ENCODE results near the gene PEPD. TPM values are rescaled to one million over a fixed set of nuclear protein-coding genes. Genes with fewer than 3 reads are reported as not detected.

The PEPD gene
- polyA plus RNA-seq, 1 donor from 2014 or later: 43.9 TPM

GRCh38 chr19:33386361-33386858 lies 135.2 kb downstream of the PEPD start:
- Histone ChIP-seq H4K20me1 (ENCODE audit: insufficient read depth) (peaks cover 3% of the 10 kb centered on the region), H2AFZ (ENCODE audit: low read depth, low read length) (no peak overlapping the region), H3K4me2 (ENCODE audit: low read length) (no peak overlapping the region), H3F3A (ENCODE audit: insufficient read depth, low read length, poor library complexity, severe bottlenecking) (no peaks in the 10 kb centered on the region), H3K9ac (ENCODE audit: low read length) (no peak overlapping the region), H3K4me3 (ENCODE audit: low read length) (no peak overlapping the region), H3K36me3 (ENCODE audit: insufficient read depth, low read length) (peaks cover 5% of the 10 kb centered on the region), H3K27ac (ENCODE audit: low read length) (no peak overlapping the region), H3K27me3 (ENCODE audit: insufficient read depth, low read depth, low read length) (no peaks in the 10 kb centered on the region), H3K79me2 (replicated peaks; ENCODE audit: insufficient read depth, low read length) (peaks cover 13% of the 10 kb centered on the region), H3K9me2 (ENCODE audit: insufficient read depth, low read length) (no peaks in the 10 kb centered on the region), H3K9me3 (ENCODE audit: low read length) (no peaks in the 10 kb centered on the region)
- TF ChIP-seq POLR2AphosphoS5 (IDR thresholded peaks at IDR 0.05) (no peak), MXI1 (conservative IDR thresholded peaks at IDR 0.05; ENCODE audit: poor library complexity, severe bottlenecking) (no peak), CTCF (IDR thresholded peaks at IDR 0.05; ENCODE audit: poor library complexity, severe bottlenecking) (no peak), EZH2 (IDR thresholded peaks at IDR 0.05; ENCODE audit: borderline replicate concordance, insufficient read depth, low read length, poor library complexity, severe bottlenecking) (no peak), REST (IDR thresholded peaks at IDR 0.05; ENCODE audit: borderline replicate concordance) (no peak), TAF1 (IDR thresholded peaks at IDR 0.05; ENCODE audit: low read depth) (no peak), SMC3 (conservative IDR thresholded peaks at IDR 0.05; ENCODE audit: poor library complexity) (no peak), EP300 (conservative IDR thresholded peaks at IDR 0.05; ENCODE audit: poor library complexity, severe bottlenecking) (no peak), RAD21 (conservative IDR thresholded peaks at IDR 0.05) (no peak)

GRCh38 chr19:33385956-33386355 lies 135.6 kb downstream of the PEPD start:
- peaks cover 17% of the 10 kb centered on the region for H3K79me2 ChIP-seq (replicated peaks; ENCODE audit: insufficient read depth, low read length)

GRCh38 chr19:33384983-33385382 lies 136.6 kb downstream of the PEPD start:
- H4K20me1 ChIP-seq (ENCODE audit: insufficient read depth): peaks cover 4% of the 10 kb centered on the region
- no peaks in the 10 kb centered on the region for H3K27me3 ChIP-seq (ENCODE audit: insufficient read depth, low read depth, low read length)
- no peak overlapping the region for H3K27ac ChIP-seq (ENCODE audit: low read length)
- peaks cover 27% of the 10 kb centered on the region for H3K79me2 ChIP-seq (replicated peaks; ENCODE audit: insufficient read depth, low read length)
- no peak overlapping the region for H3K9ac ChIP-seq (ENCODE audit: low read length)
- H3K4me2 ChIP-seq (ENCODE audit: low read length): no peak overlapping the region
- TF ChIP-seq TAF1 (IDR thresholded peaks at IDR 0.05; ENCODE audit: low read depth): no peak
- no peak for TF ChIP-seq REST (IDR thresholded peaks at IDR 0.05; ENCODE audit: borderline replicate concordance)
- TF ChIP-seq CTCF (IDR thresholded peaks at IDR 0.05; ENCODE audit: poor library complexity, severe bottlenecking): no peak
- TF ChIP-seq POLR2AphosphoS5 (IDR thresholded peaks at IDR 0.05): no peak
- no peak for TF ChIP-seq MXI1 (conservative IDR thresholded peaks at IDR 0.05; ENCODE audit: poor library complexity, severe bottlenecking)
- no peak for TF ChIP-seq RAD21 (conservative IDR thresholded peaks at IDR 0.05)
- no peak for TF ChIP-seq SMC3 (conservative IDR thresholded peaks at IDR 0.05; ENCODE audit: poor library complexity)
- no peak for TF ChIP-seq EZH2 (IDR thresholded peaks at IDR 0.05; ENCODE audit: borderline replicate concordance, insufficient read depth, low read length, poor library complexity, severe bottlenecking)
- no peak for TF ChIP-seq EP300 (conservative IDR thresholded peaks at IDR 0.05; ENCODE audit: poor library complexity, severe bottlenecking)
- H3K36me3 ChIP-seq (ENCODE audit: insufficient read depth, low read length): peaks cover 6% of the 10 kb centered on the region
- no peaks in the 10 kb centered on the region for H3F3A ChIP-seq (ENCODE audit: insufficient read depth, low read length, poor library complexity, severe bottlenecking)
- H3K9me2 ChIP-seq (ENCODE audit: insufficient read depth, low read length): no peaks in the 10 kb centered on the region
- no peak overlapping the region for H3K4me3 ChIP-seq (ENCODE audit: low read length)
- H2AFZ ChIP-seq (ENCODE audit: low read depth, low read length): no peak overlapping the region
- no peaks in the 10 kb centered on the region for H3K9me3 ChIP-seq (ENCODE audit: low read length)

More at GRCh38 chr19:33385956-33386355, 135.6 kb downstream of the PEPD start:
- no peak overlapping the region for H3K27ac ChIP-seq (ENCODE audit: low read length)
- H3F3A ChIP-seq (ENCODE audit: insufficient read depth, low read length, poor library complexity, severe bottlenecking): no peaks in the 10 kb centered on the region
- H3K4me2 ChIP-seq (ENCODE audit: low read length): no peak overlapping the region
- no peaks in the 10 kb centered on the region for H3K9me2 ChIP-seq (ENCODE audit: insufficient read depth, low read length)
- peaks cover 4% of the 10 kb centered on the region for H4K20me1 ChIP-seq (ENCODE audit: insufficient read depth)
- H3K4me3 ChIP-seq (ENCODE audit: low read length): no peak overlapping the region
- peaks cover 6% of the 10 kb centered on the region for H3K36me3 ChIP-seq (ENCODE audit: insufficient read depth, low read length)
- H3K9me3 ChIP-seq (ENCODE audit: low read length): no peaks in the 10 kb centered on the region
- no peaks in the 10 kb centered on the region for H3K27me3 ChIP-seq (ENCODE audit: insufficient read depth, low read depth, low read length)
- no peak overlapping the region for H3K9ac ChIP-seq (ENCODE audit: low read length)
- H2AFZ ChIP-seq (ENCODE audit: low read depth, low read length): no peak overlapping the region
- no peak for TF ChIP-seq RAD21 (conservative IDR thresholded peaks at IDR 0.05)
